HG02970 (cell line): ENCODE data around the gene PCOLCE2.
"Not testable (repeated sequence)": the region's sequence is repeated elsewhere in the genome, so short reads cannot be mapped to it uniquely, and the experiment has no call there.

Experiments used
- ATAC-seq: cut with Tn5 transposase; IDR thresholded peaks from one replicate; pipeline ENCODE4 v1.9.1; 2021; ENCODE audit warnings: mild to moderate bottlenecking, moderate library complexity, moderate number of reproducible peaks; ENCODE audit not compliant: unreplicated experiment, low FRiP score

Gene PCOLCE2

GRCh38 chr3:142904639-142905436, 16.0 kb upstream of the PCOLCE2 start:
- no peak for ATAC-seq

DNA sequence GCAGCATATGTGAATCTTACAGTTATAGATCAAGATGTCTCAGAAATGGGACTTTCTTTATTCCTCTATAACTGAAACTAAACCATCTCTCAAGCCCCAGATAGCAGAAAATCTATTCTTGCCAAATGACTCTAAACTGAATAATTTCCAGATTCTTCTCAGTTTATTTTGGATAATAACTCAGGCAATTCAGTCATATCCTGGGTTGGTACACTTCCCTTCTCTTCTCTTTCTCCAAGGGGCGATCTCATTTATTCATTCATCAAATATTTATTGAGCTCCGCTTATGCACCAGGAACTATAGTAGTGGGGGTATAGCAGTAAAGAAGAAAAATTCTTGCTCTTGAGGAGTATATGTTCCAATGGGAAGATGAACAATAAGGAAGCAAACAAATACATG, 13.5 kb upstream of the PCOLCE2 start:
- no peak for ATAC-seq

- no peak for ATAC-seq
These were observed 9.7 kb upstream of the PCOLCE2 start for GRCh38 chr3:142898346-142899213.

DNA sequence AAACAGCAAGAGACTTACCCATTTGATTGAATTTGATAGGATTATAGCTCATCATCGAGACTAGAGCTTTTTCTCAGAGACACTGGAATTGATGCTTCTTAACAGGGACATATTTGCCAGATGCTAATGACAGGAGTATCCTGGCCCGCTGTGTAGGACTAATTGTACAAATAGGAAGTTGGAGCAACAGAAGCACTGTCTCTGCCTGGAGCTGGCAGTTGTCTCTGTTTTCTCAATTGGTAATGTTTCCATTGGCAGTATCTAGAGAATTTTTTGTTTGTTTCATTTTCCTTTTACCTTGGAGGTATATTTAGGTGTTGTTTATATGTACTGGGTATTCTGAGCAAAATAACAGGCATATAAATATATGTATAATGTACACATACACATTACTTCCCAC, 8.9 kb upstream of the PCOLCE2 start:
- ATAC-seq, result no peak

- ATAC-seq, result no peak
These were observed 8.1 kb upstream of the PCOLCE2 start for GRCh38 chr3:142896996-142897395.

GRCh38 chr3:142896201-142896755, 7.4 kb upstream of the PCOLCE2 start:
- no peak for ATAC-seq

DNA sequence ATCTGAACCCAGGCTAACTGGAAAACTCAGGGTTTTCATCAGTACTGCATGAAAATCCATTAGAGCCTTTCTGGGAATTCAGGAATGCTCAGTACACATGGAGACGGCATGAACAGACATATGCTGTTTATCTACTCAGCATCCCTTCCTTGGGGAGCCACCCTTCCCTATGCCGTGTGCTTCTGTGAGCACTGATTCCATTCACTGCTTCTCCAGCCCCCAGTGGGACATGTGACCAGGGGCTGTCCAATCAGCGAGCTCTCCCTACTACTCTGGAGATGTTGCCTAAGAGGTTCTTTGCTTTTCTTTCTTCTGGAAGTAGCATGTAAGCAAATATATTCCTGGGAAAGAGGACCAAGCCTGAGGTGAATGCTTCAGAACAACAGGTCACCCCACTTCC, 5.6 kb upstream of the PCOLCE2 start:
- ATAC-seq, result no peak

GRCh38 chr3:142892714-142893113, 3.8 kb upstream of the PCOLCE2 start:
- no peak for ATAC-seq

DNA sequence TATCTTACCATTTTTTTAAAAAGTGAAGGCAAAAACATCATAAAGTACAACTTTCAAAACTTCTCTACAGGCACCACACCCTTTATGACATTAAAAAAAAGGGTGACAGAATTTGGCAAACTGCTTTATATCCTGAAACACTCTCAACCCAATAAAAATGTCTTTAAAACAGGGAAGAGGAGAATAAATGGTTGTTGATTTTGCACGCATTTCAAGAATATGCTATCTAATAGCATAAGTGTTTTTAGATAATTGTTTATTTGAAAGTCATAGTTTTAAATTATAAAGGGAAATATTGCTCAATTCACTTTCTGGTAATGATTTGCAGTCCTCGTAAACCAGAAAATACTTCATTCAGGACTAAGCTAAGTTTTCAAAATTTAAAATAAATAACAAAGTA, 1.7 kb upstream of the PCOLCE2 start:
- ATAC-seq, result no peak

DNA sequence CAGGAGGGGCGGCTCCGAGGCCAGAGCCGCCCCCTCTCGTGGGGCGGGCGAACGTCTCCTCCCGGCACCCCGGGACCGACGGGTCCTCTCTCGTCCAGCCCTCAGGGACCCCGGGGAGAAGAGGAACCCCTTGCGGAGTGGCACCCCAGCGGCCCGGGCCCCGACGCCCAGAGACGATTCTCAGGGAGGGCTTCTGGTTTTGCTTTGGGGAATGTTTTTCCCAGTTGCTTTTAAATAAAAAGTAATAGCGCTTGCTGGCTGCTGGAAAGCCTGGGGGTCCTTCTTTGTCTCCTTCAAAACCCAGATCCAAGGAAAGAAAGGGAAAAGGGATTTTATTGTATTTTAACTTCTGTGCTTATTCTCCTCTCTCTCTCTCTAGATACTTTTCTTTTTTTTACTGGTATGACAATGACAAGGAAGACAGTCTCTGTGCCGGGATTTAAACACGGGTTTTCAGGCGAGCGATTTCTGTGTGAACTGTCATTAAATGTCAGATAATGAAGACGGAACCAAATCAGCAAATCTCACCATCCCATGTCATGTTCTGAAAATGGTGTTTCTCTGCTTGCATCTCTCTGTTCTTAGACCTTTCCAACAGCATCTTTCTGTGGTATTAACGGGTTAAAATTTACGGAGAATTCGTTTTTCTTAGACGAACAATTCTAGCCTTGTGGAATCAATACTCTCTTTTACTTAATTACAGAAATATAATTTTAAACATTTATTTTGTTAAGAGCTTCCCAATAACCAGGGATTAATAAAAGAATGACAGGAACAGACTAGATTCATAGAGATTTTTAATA, 530 bp upstream of the PCOLCE2 start:
- no peak for ATAC-seq

GRCh38 chr3:142888099-142888480, 793 bp downstream of the PCOLCE2 start:
- ATAC-seq, result no peak

- ATAC-seq, result no peak
These were observed 1.9 kb downstream of the PCOLCE2 start for GRCh38 chr3:142886940-142887339.

DNA sequence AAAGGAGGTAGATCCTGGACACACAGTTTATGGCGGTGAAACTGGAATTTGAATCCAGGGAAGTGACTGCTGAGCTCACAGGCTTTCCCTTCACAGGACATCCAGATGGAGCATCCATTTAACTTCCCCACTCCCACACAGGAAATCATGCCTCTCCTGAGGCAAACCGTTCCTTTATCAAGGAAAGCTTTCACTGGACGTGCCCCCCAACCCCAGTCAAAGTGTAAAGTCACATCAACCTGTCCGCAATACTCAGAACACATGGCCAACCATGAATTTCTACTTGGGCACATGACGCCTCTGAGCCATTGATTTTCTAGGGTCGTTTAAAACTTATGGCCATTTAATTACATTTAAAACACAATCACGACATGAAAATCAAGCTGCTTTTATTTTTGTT, 2.9 kb downstream of the PCOLCE2 start:
- ATAC-seq, result no peak

- no peak for ATAC-seq
These were observed 4.4 kb downstream of the PCOLCE2 start for GRCh38 chr3:142884531-142884930.

DNA sequence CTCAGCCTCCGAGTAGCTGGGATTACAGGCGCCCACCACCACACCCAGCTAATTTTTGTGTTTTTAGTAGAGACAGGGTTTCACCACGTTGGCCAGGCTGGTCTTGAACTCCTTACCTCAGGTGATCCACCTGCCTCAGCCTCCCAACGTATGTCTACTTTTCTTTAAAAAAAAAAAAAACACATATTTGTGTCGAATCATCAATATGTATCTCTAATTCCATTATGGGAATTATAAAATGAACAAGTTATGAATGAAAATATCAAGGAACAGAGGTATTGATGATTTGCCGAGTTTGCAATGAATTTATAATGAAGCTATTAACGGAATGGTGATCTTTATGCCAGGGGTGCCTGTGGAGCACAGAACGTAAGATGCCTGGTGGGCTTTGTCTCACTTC, 5.3 kb downstream of the PCOLCE2 start:
- not testable (repeated sequence) for ATAC-seq

DNA sequence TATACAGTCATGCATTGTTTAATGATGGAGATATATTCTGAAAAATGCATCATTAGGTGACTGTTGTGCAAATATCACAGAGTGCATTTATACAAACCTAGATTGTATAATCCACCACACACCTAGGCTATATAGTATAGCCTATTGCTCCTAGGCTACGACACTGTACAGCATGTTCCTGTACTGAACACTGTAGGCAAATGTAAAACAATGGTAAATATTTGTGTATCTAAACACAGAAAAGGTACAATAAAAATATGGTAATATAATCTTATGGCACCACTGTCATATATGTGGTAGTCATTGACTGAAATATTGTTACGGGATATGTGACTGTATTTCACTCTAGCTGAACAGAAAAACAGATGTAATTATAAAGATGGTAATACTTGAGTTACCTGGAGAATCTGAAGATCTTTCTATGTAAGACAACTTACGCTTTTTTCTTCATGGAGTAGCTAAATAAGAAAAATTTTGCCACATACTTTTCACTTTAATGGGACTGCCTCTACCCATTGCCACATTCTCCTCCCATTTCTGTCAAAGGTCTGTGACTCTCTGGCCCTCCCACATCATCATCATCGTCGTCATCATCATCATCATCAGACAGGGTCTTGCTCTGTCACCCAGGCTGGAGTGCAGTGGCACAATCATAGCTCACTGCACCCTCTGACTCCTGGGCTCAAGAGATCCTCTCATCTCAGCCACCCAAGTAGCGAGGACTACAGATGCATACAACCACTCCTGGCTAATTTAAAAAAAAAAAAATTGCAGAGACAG, 7.2 kb downstream of the PCOLCE2 start:
- no peak for ATAC-seq

DNA sequence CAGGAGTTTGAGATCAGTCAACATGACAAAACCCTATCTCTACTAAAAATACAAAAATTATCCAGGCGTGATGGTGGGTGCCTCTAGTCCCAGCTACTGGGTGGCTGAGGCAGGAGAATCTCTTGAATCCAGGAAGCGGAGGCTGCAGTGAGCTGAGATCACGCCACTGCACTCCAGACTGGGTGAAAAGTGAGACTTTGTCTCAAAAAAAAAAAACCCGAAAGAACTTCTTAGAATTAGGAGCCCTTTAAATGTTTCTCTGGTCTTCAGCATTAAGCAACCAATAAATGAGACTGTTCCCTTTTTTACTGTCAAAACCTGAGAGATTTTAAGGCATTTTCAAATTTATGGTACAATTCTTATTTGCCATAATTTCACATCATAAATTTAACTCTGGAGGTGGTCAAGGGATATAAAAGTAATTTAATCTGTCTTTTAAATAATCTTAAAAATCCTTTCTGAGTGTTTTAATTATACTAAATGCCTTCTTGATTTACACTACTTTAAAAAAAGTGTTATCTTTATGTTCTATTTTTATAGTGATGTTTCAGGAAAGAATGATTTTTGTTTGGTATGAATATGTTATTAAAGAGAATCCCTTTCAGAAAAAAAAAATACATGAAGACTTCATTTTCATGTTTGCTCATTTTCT, 10.1 kb downstream of the PCOLCE2 start:
- no peak for ATAC-seq

DNA sequence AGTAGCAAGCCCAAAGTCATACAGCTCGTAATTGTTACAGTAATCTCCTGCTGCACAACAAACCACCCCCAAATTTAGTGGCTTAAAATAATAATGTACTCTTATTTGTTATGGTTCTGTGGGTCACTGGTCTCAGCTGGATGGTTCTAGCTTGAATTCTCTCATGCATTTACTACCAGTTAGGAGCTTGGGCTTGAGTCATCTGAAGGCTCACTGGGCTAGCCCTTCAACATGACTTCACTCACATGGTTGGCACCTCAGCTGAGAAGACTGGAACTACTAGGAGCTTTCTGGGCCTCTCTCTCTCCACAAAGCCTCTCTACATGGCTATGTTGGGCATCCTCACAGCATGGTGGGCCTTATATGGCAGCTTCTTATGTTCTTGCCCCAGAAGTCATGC, 12.5 kb downstream of the PCOLCE2 start:
- ATAC-seq, result no peak

DNA sequence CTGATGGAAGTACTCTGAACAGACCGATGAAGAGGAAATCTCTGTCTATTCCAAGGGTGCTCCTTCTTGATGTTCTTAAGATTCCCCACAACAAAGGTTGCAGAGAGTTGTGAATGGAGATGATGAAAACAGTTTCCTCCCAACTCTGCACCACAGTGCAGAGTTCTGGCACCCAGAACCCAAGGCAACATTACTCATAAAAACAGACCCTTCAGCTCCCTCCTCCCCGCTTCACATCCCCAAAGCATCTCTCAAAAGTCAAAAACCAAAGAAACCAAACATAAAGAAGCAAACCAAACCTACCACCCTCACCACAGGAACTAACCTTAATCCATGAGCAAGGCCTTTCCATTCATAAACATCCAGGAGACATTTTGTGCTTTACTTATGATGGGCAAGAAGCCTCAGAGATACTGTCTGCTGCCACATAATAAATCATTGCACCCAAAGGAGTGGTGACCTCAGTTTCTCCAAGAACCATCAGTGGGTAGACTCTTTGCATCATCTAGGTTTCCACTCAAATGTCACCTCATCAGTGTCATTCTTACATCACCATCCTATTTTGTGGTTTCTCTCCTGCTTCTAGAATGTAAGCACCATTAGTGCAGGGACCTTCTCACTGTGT, 13.2 kb downstream of the PCOLCE2 start:
- ATAC-seq, result no peak
